Measurements from ENCODE around the gene SLC26A9. TPM values are rescaled to one million over a fixed set of nuclear protein-coding genes. Genes with fewer than 3 reads are reported as not detected.
"Not testable (repeated sequence)": the region's sequence is repeated elsewhere in the genome, so short reads cannot be mapped to it uniquely, and the experiment has no call there.

SLC26A9 gene
- total RNA-seq, 2 donors from 2014 or later, result 24.4 to 35.4 TPM

- peak overlapping the region; percentile 83 to 94 for H3K27ac ChIP-seq
- H3K27me3 ChIP-seq, result no peaks in the 10 kb centered on the region
- no peak for TF ChIP-seq CTCF (IDR thresholded peaks at IDR 0.05)
- no peak overlapping the region for H3K4me3 ChIP-seq
- DNase-seq (ENCODE audit: low spot score), result peak; percentile 42
- H3K9me3 ChIP-seq, result no peaks in the 10 kb centered on the region
- H3K36me3 ChIP-seq, result no peaks in the 10 kb centered on the region
- peaks cover 0 to 48% of the 10 kb centered on the region in 2 donors for H3K4me1 ChIP-seq
Observed at GRCh38 chr1:205914155-205914507, 29.1 kb downstream of the SLC26A9 start.

- no peak overlapping the region for H3K4me3 ChIP-seq
- H3K36me3 ChIP-seq, result no peaks in the 10 kb centered on the region
- no peaks in the 10 kb centered on the region for H3K27me3 ChIP-seq
- no peaks in the 10 kb centered on the region for H3K9me3 ChIP-seq
- peaks cover 0 to 45% of the 10 kb centered on the region in 2 donors for H3K4me1 ChIP-seq
- no peak for TF ChIP-seq CTCF (IDR thresholded peaks at IDR 0.05)
- DNase-seq (ENCODE audit: low spot score), result peak; percentile 65
- H3K27ac ChIP-seq, result peak overlapping the region; percentile 83 to 94
Observed at GRCh38 chr1:205913451-205914154, 29.7 kb downstream of the SLC26A9 start.

GRCh38 chr1:205907794-205908193 lies 35.5 kb downstream of the SLC26A9 start:
- Histone ChIP-seq H3K27ac (no peak overlapping the region), H3K4me1 (peaks cover 0 to 4% of the 10 kb centered on the region in 2 donors), H3K36me3 (no peaks in the 10 kb centered on the region), H3K9me3 (no peaks in the 10 kb centered on the region), H3K4me3 (no peak overlapping the region), H3K27me3 (no peaks in the 10 kb centered on the region)
- DNase-seq (ENCODE audit: low spot score), result no peak
- peak; percentile 45 to 62 for TF ChIP-seq CTCF (IDR thresholded peaks at IDR 0.05)

- H3K9me3 ChIP-seq; H3K4me3 ChIP-seq; H3K27ac ChIP-seq; DNase-seq (ENCODE audit: low spot score); H3K27me3 ChIP-seq; H3K4me1 ChIP-seq; H3K36me3 ChIP-seq: not testable (repeated sequence)
Observed at GRCh38 chr1:205905095-205905494, 38.2 kb downstream of the SLC26A9 start.

- H3K9me3 ChIP-seq, result no peaks in the 10 kb centered on the region
- no peak overlapping the region for H3K27ac ChIP-seq
- H3K36me3 ChIP-seq, result no peaks in the 10 kb centered on the region
- H3K4me3 ChIP-seq, result no peak overlapping the region
- DNase-seq (ENCODE audit: low spot score), result no peak
- no peaks in the 10 kb centered on the region for H3K4me1 ChIP-seq
- H3K27me3 ChIP-seq, result no peaks in the 10 kb centered on the region
- TF ChIP-seq CTCF (IDR thresholded peaks at IDR 0.05), result no peak
Observed at GRCh38 chr1:205896351-205896750, 46.9 kb downstream of the SLC26A9 start.

- not testable (repeated sequence) for H3K36me3 ChIP-seq; H3K27ac ChIP-seq; H3K4me1 ChIP-seq; H3K9me3 ChIP-seq; H3K27me3 ChIP-seq; H3K4me3 ChIP-seq; DNase-seq (ENCODE audit: low spot score)
Observed at GRCh38 chr1:205894119-205894518, 49.1 kb downstream of the SLC26A9 start.

- H3K27ac ChIP-seq; H3K36me3 ChIP-seq; H3K4me1 ChIP-seq; H3K4me3 ChIP-seq; H3K27me3 ChIP-seq; DNase-seq (ENCODE audit: low spot score); H3K9me3 ChIP-seq: not testable (repeated sequence)
Observed at GRCh38 chr1:205892175-205892574, 51.1 kb downstream of the SLC26A9 start.

- not testable (repeated sequence) for DNase-seq (ENCODE audit: low spot score); H3K27ac ChIP-seq; H3K4me1 ChIP-seq
Observed at GRCh38 chr1:205891481-205891880, 51.8 kb downstream of the SLC26A9 start.

GRCh38 chr1:205890631-205891030 lies 52.6 kb downstream of the SLC26A9 start:
- H3K27me3 ChIP-seq; H3K27ac ChIP-seq; H3K9me3 ChIP-seq; DNase-seq (ENCODE audit: low spot score); H3K36me3 ChIP-seq; H3K4me3 ChIP-seq; H3K4me1 ChIP-seq: not testable (repeated sequence)

More at GRCh38 chr1:205891481-205891880, 51.8 kb downstream of the SLC26A9 start:
- H3K27me3 ChIP-seq, H3K9me3 ChIP-seq, H3K36me3 ChIP-seq, H3K4me3 ChIP-seq: not testable (repeated sequence)

- not testable (repeated sequence) for H3K4me3 ChIP-seq
Observed at GRCh38 chr1:205889706-205890105, 53.5 kb downstream of the SLC26A9 start.

GRCh38 chr1:205889006-205889405 lies 54.2 kb downstream of the SLC26A9 start:
- not testable (repeated sequence) for H3K4me1 ChIP-seq; H3K36me3 ChIP-seq; H3K9me3 ChIP-seq; DNase-seq (ENCODE audit: low spot score); H3K27ac ChIP-seq; H3K27me3 ChIP-seq; H3K4me3 ChIP-seq

More at GRCh38 chr1:205889706-205890105, 53.5 kb downstream of the SLC26A9 start:
- H3K36me3 ChIP-seq; DNase-seq (ENCODE audit: low spot score); H3K27me3 ChIP-seq; H3K9me3 ChIP-seq; H3K4me1 ChIP-seq: not testable (repeated sequence)
- H3K27ac ChIP-seq, result peak overlapping the region in 1 of 2 donors; percentile 24
